H9 (cell line): ENCODE results near the gene ISCA1. TPM values are rescaled to one million over a fixed set of nuclear protein-coding genes. Genes with fewer than 3 reads are reported as not detected.

Experiments
- DNase-seq: peaks from one replicate; pipeline ENCODE4 v3.0.0-alpha.2; 2017
- H2AFZ ChIP-seq: one replicate; pipeline ENCODE4 v1.6.1; 2013; ENCODE audit warnings: mild to moderate bottlenecking, low read length, control low read depth, moderate library complexity
- H2AK5ac ChIP-seq: 2 replicates; pipeline ENCODE4 v1.6.1; 2013; ENCODE audit warnings: low read length, control low read depth, mixed read lengths; ENCODE audit not compliant: insufficient read length
- H2BK120ac ChIP-seq: one replicate; pipeline ENCODE4 v1.6.1; 2013; ENCODE audit warnings: low read depth, mild to moderate bottlenecking, low read length, control low read depth, inconsistent platforms; ENCODE audit not compliant: poor library complexity, severe bottlenecking
- H2BK12ac ChIP-seq: 2 replicates; pipeline ENCODE4 v1.6.1; 2013; ENCODE audit warnings: low read length, control low read depth, mixed read lengths, low read depth; ENCODE audit not compliant: insufficient read length
- H2BK15ac ChIP-seq: 2 replicates; pipeline ENCODE4 v1.6.1; 2013; ENCODE audit warnings: low read depth, low read length, control low read depth
- H2BK20ac ChIP-seq: one replicate; pipeline ENCODE4 v1.6.1; 2013; ENCODE audit warnings: low read depth, mild to moderate bottlenecking, low read length, control low read depth, inconsistent platforms; ENCODE audit not compliant: poor library complexity, severe bottlenecking
- H2BK5ac ChIP-seq: 2 replicates; pipeline ENCODE4 v1.6.1; 2013; ENCODE audit warnings: low read length, control low read depth, mixed read lengths; ENCODE audit not compliant: insufficient read length
- H3K14ac ChIP-seq: 2 replicates; pipeline ENCODE4 v1.6.1; 2013; ENCODE audit warnings: low read length, control low read depth; ENCODE audit not compliant: insufficient read depth
- H3K18ac ChIP-seq: 2 replicates; pipeline ENCODE4 v1.6.1; 2013; ENCODE audit warnings: low read depth, mild to moderate bottlenecking, mixed read lengths, low read length, control low read depth; ENCODE audit not compliant: insufficient read length
- H3K23ac ChIP-seq: 2 replicates; pipeline ENCODE4 v1.6.1; 2013; ENCODE audit warnings: low read length, control low read depth, mixed read lengths, low read depth; ENCODE audit not compliant: insufficient read length
- H3K23me2 ChIP-seq: 2 replicates; pipeline ENCODE4 v1.6.1; 2013; ENCODE audit warnings: low read depth, mild to moderate bottlenecking, mixed read lengths, low read length, control low read depth; ENCODE audit not compliant: insufficient read length, poor library complexity, severe bottlenecking
- H3K27ac ChIP-seq: 2 replicates; pipeline ENCODE4 v1.5.1; 2013; ENCODE audit warnings: low read length, control low read depth, mixed read lengths, low read depth; ENCODE audit not compliant: insufficient read length
- H3K27me3 ChIP-seq: 2 replicates; pipeline ENCODE4 v1.6.1; 2013; ENCODE audit warnings: low read length, control low read depth, inconsistent platforms; ENCODE audit not compliant: insufficient read depth
- H3K4ac ChIP-seq: 2 replicates; pipeline ENCODE4 v1.6.1; 2013; ENCODE audit warnings: low read depth, mild to moderate bottlenecking, control low read depth, inconsistent platforms, low read length, moderate library complexity
- H3K4me1 ChIP-seq: 2 replicates; pipeline ENCODE4 v1.6.1; 2013; ENCODE audit warnings: low read length, control low read depth, inconsistent platforms; ENCODE audit not compliant: insufficient read depth
- H3K4me2 ChIP-seq: 2 replicates; pipeline ENCODE4 v1.6.1; 2013; ENCODE audit warnings: low read length, control low read depth, mixed read lengths; ENCODE audit not compliant: insufficient read length, insufficient read depth
- H3K56ac ChIP-seq: 2 replicates; pipeline ENCODE4 v1.6.1; 2013; ENCODE audit warnings: low read depth, mild to moderate bottlenecking, mixed read lengths, low read length, control low read depth; ENCODE audit not compliant: insufficient read length
- H3K79me1 ChIP-seq: 2 replicates; pipeline ENCODE4 v1.6.1; 2013; ENCODE audit warnings: low read depth, mild to moderate bottlenecking, moderate library complexity, low read length, control low read depth, inconsistent platforms; ENCODE audit not compliant: insufficient read depth, poor library complexity, severe bottlenecking
- H3K79me2 ChIP-seq: 2 replicates; pipeline ENCODE4 v1.6.1; 2013; ENCODE audit warnings: low read length, control low read depth, inconsistent platforms; ENCODE audit not compliant: insufficient read depth
- H3K9ac ChIP-seq: 2 replicates; pipeline ENCODE4 v1.6.1; 2013; ENCODE audit warnings: low read length, control low read depth, mixed read lengths; ENCODE audit not compliant: insufficient read length; ENCODE audit errors: extremely low read depth
- H3K9me3 ChIP-seq: one replicate; pipeline ENCODE4 v1.6.1; 2013; ENCODE audit warnings: low read depth, low read length, inconsistent platforms; ENCODE audit not compliant: control insufficient read depth
- H3T11ph ChIP-seq: one replicate; pipeline ENCODE4 v1.6.1; 2013; ENCODE audit warnings: mild to moderate bottlenecking, low read length, control low read depth, inconsistent platforms
- H4K20me1 ChIP-seq: one replicate; pipeline ENCODE4 v1.6.1; 2013; ENCODE audit not compliant: control insufficient read depth, insufficient read length, insufficient read depth
- H4K5ac ChIP-seq: 2 replicates; pipeline ENCODE4 v1.6.1; 2013; ENCODE audit warnings: low read depth, mild to moderate bottlenecking, mixed read lengths, low read length, control low read depth; ENCODE audit not compliant: insufficient read length
- H4K8ac ChIP-seq: replicated peaks from 2 replicates; pipeline ENCODE4 v1.6.1; 2013; ENCODE audit warnings: low read length, control low read depth, mixed read lengths, low read depth; ENCODE audit not compliant: insufficient read length
- H4K91ac ChIP-seq: 2 replicates; pipeline ENCODE4 v1.6.1; 2013; ENCODE audit warnings: low read depth, mild to moderate bottlenecking, moderate library complexity, mixed read lengths, low read length, control low read depth; ENCODE audit not compliant: insufficient read length
- H3K27ac Mint-ChIP-seq, 3 experiments: 2 replicates in 2 of 3; 3 replicates in 1 of 3; pipeline ENCODE4 v1.8.0; 2020 to 2021; ENCODE audit warnings: mixed read lengths in 3 of 3, mild to moderate bottlenecking in 1 of 3, moderate library complexity in 1 of 3
- H3K27me3 Mint-ChIP-seq: 2 replicates; pipeline ENCODE4 v1.8.0; 2021; ENCODE audit warnings: low read depth, mild to moderate bottlenecking, moderate library complexity, mixed read lengths
- H3K36me3 Mint-ChIP-seq, 3 experiments: 2 replicates in 2 of 3; 3 replicates in 1 of 3; pipeline ENCODE4 v1.8.0; 2020 to 2021; ENCODE audit warnings: low read depth in 3 of 3, mixed read lengths in 3 of 3; ENCODE audit not compliant: insufficient read depth in 1 of 3
- H3K4me1 Mint-ChIP-seq, 2 experiments: 2 replicates each; pipeline ENCODE4 v1.8.0; 2020; ENCODE audit warnings: mixed read lengths in 2 of 2
- H3K4me3 Mint-ChIP-seq, 2 experiments: 2 replicates in 1 of 2; 3 replicates in 1 of 2; pipeline ENCODE4 v1.8.0; 2020 to 2021; ENCODE audit warnings: mild to moderate bottlenecking in 2 of 2, mixed read lengths in 2 of 2, moderate library complexity in 1 of 2
- H3K9me3 Mint-ChIP-seq, 2 experiments: 2 replicates in 1 of 2; 3 replicates in 1 of 2; pipeline ENCODE4 v1.8.0; 2020; ENCODE audit warnings: mild to moderate bottlenecking in 2 of 2, mixed read lengths in 2 of 2, moderate library complexity in 1 of 2
- CTCF ChIP-seq: fragments of 200-600 bp; sonication (generic); conservative IDR thresholded peaks from 3 replicates; pipeline ENCODE4 v1.8.0; 2021; ENCODE audit warnings: antibody characterized with exemption, mild to moderate bottlenecking
- WGBS: extraction: QIAGEN DNeasy Blood & Tissue Kit; methylation state at CpG from one replicate; pipeline ENCODE4 v1.1.7; 2013; ENCODE audit warnings: missing lambda C conversion rate, low lambda C conversion rate, mixed read lengths; ENCODE audit not compliant: insufficient read length; ENCODE audit errors: extremely low coverage; 5-methylcytosine and 5-hydroxymethylcytosine counted together
- total RNA-seq: library from RNA; stranded (reverse); gene quantifications from 2 replicates; pipeline ENCODE4 v1.2.1, GENCODE V29; 2021

The ISCA1 gene
- total RNA-seq, 1 experiment from 2014 or later, result 33.3 TPM

DNA sequence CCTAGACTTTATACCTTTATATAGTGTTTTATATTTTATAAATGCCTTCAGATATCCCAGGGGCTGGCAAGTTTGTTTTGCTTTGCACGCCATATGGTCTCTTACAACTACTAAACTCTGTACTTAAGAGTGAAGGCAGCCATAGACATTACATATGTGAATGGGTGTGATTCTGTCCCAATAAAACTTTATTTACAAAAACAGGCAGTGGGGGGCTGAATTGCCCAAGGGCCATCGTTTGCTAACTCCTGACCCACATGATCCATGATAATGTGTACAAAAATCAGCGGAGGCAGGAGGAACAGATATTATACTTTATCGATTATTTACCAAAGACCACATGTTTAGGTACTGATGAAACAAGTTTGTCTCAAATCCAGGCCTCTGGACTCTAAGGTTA lies 35.8 kb upstream of the ISCA1 start:
- Histone ChIP-seq H3K4me2 (no peak overlapping the region), H2AFZ (no peak overlapping the region), H3K18ac (no peak overlapping the region), H3K56ac (no peak overlapping the region), H3K4me1 (no peaks in the 10 kb centered on the region), H3K79me1 (no peaks in the 10 kb centered on the region), H3K14ac (no peak overlapping the region), H3K9me3 (no peaks in the 10 kb centered on the region), H4K8ac (no peak overlapping the region), H3K27ac (no peak overlapping the region), H2AK5ac (no peak overlapping the region), H3K9ac (no peak overlapping the region), H2BK120ac (no peak overlapping the region), H4K91ac (no peak overlapping the region), H3T11ph (no peak overlapping the region), H2BK5ac (no peak overlapping the region), H3K27me3 (no peaks in the 10 kb centered on the region), H3K23me2 (no peaks in the 10 kb centered on the region), H3K79me2 (no peaks in the 10 kb centered on the region), H3K23ac (no peak overlapping the region), H2BK20ac (no peak overlapping the region), H3K4ac (no peak overlapping the region), H4K20me1 (no peaks in the 10 kb centered on the region), H2BK15ac (no peak overlapping the region), H2BK12ac (no peak overlapping the region), H4K5ac (no peak overlapping the region)
- no peaks in the 10 kb centered on the region for H3K4me1 Mint-ChIP-seq
- peaks cover 25 to 68% (median 49%) of the 10 kb centered on the region in 3 experiments for H3K36me3 Mint-ChIP-seq
- H3K4me3 Mint-ChIP-seq, result no peak overlapping the region
- TF ChIP-seq CTCF, result no peak
- no peaks in the 10 kb centered on the region for H3K27me3 Mint-ChIP-seq
- H3K9me3 Mint-ChIP-seq, result peaks cover 0 to under 1% of the 10 kb centered on the region in 2 experiments; a peak in 1 of 5 replicates
- DNase-seq, result no peak
- H3K27ac Mint-ChIP-seq, result no peak overlapping the region
- no CpG with 5 or more reads among the region's 4 CpGs for WGBS
